ENCODE measurements around the gene CD160.
A peak's percentile ranks its signal among the peaks of the same experiment; 100 is the strongest.
"Not testable (repeated sequence)": the region's sequence is repeated elsewhere in the genome, so short reads cannot be mapped to it uniquely, and the experiment has no call there.

CD160 gene

DNA sequence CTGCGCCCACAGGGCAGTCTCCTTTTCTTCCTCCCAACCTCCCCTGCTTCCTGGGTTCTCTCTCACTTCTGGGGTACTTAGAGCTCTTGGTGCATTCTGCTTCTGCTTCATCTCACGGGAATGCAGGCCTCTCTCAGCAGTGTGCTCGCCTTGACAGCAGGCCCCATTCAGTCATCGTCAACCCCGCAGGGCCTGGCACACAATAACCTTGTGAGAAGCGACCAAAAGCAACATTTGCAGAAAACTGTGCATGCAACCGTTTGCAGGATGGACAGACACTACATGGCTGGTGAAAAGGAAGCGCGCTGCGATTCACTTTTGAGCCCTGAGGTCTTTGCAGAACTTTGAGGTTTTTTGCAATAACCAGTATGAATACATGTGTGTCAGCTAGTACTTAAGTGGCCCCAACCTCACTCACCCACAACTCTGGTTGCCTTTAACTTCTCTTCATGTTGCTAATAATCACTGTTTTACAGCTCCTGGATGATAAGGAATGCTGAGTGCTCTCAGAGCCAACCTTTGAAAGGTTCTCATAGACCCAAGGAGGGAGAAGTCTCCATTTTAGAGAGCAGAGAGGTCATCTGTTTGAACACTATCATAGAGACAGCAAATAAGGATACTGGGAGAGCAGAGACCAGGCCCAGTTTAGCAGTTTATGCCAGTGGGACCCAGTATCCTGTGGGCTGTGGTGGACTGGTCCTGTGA lies 2.5 kb upstream of the CD160 start:
- H3K4me3 ChIP-seq (replicated peaks; ENCODE audit: low read depth, low read length): no peak overlapping the region
- DNase-seq (ENCODE audit: extremely low read depth, insufficient read length): no peak
- H3K36me3 ChIP-seq (ENCODE audit: control insufficient read depth, insufficient read depth, low read length): no peaks in the 10 kb centered on the region
- TF ChIP-seq, protein P1, sequence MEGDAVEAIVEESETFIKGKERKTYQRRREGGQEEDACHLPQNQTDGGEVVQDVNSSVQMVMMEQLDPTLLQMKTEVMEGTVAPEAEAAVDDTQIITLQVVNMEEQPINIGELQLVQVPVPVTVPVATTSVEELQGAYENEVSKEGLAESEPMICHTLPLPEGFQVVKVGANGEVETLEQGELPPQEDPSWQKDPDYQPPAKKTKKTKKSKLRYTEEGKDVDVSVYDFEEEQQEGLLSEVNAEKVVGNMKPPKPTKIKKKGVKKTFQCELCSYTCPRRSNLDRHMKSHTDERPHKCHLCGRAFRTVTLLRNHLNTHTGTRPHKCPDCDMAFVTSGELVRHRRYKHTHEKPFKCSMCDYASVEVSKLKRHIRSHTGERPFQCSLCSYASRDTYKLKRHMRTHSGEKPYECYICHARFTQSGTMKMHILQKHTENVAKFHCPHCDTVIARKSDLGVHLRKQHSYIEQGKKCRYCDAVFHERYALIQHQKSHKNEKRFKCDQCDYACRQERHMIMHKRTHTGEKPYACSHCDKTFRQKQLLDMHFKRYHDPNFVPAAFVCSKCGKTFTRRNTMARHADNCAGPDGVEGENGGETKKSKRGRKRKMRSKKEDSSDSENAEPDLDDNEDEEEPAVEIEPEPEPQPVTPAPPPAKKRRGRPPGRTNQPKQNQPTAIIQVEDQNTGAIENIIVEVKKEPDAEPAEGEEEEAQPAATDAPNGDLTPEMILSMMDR (IDR thresholded peaks at IDR 0.05; ENCODE audit: insufficient read depth, low read length, poor library complexity, severe bottlenecking): no peak
- H3K27me3 ChIP-seq (replicated peaks; ENCODE audit: control insufficient read depth, insufficient read depth, low read length): no peaks in the 10 kb centered on the region

DNA sequence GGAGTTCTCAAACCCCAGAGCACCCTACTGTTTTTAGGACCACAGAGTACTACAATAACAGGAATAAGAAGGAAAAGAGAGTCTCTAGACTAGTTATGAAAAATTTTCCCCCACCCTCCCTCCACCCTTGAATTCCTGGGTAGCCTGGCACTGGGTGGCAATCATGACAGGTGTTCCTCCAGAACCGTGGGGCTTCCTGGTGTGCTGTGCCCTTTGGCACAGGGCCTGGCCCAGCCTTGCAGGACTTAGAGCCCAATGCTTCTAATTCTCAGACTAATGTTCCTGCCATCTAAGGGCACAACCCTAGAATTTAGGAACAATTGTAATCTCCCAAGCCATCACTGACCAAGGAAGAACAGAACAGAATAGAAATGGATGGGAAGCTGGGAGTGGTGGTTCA lies 1.5 kb upstream of the CD160 start:
- no peak overlapping the region for H3K4me3 ChIP-seq (replicated peaks; ENCODE audit: low read depth, low read length)
- H3K27me3 ChIP-seq (replicated peaks; ENCODE audit: control insufficient read depth, insufficient read depth, low read length): no peaks in the 10 kb centered on the region
- TF ChIP-seq, protein P1 (IDR thresholded peaks at IDR 0.05; ENCODE audit: insufficient read depth, low read length, poor library complexity, severe bottlenecking): no peak
- DNase-seq (ENCODE audit: extremely low read depth, insufficient read length): no peak
- no peaks in the 10 kb centered on the region for H3K36me3 ChIP-seq (ENCODE audit: control insufficient read depth, insufficient read depth, low read length)

DNA sequence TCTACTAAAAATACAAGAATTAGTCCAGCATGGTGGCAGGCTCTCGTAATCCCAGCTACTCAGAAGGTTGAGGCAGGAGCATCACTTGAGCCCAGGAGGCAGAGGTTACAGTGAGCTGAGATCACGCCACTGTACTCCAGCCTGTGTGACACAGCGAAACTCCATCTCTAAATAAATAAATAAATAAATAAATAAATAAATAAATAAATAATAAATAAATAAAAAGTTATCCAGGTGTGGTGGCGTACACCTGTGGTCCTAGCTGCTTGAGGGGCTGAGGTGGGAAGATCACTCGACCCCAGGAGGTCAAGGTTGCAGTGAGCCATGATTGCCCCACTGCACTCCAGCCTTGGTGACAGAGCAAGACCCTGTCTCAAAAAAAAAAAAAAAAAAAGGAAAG lies 834 bp upstream of the CD160 start:
- H3K36me3 ChIP-seq (ENCODE audit: control insufficient read depth, insufficient read depth, low read length); H3K27me3 ChIP-seq (replicated peaks; ENCODE audit: control insufficient read depth, insufficient read depth, low read length); H3K4me3 ChIP-seq (replicated peaks; ENCODE audit: low read depth, low read length); DNase-seq (ENCODE audit: extremely low read depth, insufficient read length): not testable (repeated sequence)

DNA sequence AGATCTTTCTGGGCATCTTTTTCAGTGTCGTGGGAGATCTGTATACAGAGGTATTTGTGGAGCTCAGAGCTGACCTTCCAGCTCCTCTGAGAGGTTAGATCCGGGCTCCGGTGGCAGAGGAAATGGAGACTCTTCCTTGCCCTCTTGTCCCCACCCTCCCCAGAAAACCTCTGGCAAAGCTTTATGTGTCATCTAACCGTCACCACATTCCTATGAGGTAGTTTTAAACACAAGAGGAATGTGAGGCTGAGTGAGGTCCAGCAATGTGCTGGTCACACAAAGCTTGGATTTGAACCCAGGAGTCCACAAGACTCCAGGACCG lies 1.2 kb downstream of the CD160 start:
- H3K36me3 ChIP-seq (ENCODE audit: control insufficient read depth, insufficient read depth, low read length): no peaks in the 10 kb centered on the region
- TF ChIP-seq, protein P1 (IDR thresholded peaks at IDR 0.05; ENCODE audit: insufficient read depth, low read length, poor library complexity, severe bottlenecking): no peak
- no peak overlapping the region for H3K4me3 ChIP-seq (replicated peaks; ENCODE audit: low read depth, low read length)
- no peak for DNase-seq (ENCODE audit: extremely low read depth, insufficient read length)
- H3K27me3 ChIP-seq (replicated peaks; ENCODE audit: control insufficient read depth, insufficient read depth, low read length): no peaks in the 10 kb centered on the region

DNA sequence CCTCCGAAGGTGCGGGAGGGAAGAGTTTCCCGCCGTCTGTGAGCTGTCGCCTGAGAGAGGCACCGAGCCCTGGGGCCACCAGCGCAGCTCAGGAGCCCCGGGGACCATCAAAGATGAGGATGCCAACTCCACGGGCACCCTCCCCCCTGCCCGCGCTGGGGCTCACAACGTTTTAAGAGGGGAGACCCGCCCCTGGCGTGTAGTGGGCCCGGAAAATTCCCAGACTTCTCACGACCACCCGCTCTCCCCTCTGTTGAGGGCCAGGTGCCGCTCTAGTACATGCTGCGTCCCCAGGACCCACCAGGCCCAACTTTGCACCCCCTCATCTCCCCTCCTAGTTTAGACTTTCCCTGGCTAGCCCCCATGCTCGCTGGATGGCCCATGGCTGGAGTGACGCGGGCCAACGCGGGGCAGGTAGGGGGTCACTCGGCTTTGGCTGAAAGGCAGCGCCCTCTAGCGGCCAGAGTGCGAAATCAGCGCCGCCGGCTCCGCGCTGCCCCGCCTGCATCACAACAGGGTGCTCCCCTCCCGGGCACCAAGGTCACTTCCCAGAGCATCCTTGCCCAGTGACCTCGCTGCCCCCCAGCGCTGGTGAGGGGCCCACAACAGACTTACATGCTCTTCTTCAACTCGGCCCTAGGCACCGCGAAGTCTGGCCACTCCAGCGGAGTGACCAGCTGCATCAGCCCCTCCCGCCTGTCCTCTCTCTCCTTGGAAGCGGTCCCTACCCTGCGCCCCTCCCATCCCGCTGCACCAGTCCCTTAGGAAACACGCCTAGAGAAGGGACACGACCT lies 1.8 kb downstream of the CD160 start:
- H3K27me3 ChIP-seq (replicated peaks; ENCODE audit: control insufficient read depth, insufficient read depth, low read length): no peaks in the 10 kb centered on the region
- H3K4me3 ChIP-seq (replicated peaks; ENCODE audit: low read depth, low read length): peak overlapping the region; percentile 20
- peak; percentile 70 for DNase-seq (ENCODE audit: extremely low read depth, insufficient read length)
- H3K36me3 ChIP-seq (ENCODE audit: control insufficient read depth, insufficient read depth, low read length): no peaks in the 10 kb centered on the region
- TF ChIP-seq, protein P1 (IDR thresholded peaks at IDR 0.05; ENCODE audit: insufficient read depth, low read length, poor library complexity, severe bottlenecking): peak; percentile 92

DNA sequence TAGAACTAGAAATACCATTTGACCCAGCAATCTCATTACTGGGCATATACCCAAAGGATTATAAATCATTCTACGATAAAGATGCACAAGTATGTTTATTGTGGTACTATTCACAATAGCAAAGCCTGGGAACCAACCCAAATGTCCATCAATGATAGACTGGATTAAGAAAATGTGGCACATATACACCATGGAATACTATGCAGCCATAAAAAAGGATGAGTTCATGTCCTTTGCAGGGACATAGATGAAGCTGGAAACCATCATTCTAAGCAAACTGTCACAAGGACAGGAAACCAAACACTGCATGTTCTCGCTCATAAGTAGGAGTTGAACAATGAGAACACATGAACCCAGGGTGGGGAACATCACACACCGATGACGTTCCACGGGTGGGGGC lies 6.9 kb downstream of the CD160 start:
- H3K4me3 ChIP-seq (replicated peaks; ENCODE audit: low read depth, low read length); H3K27me3 ChIP-seq (replicated peaks; ENCODE audit: control insufficient read depth, insufficient read depth, low read length): not testable (repeated sequence)

More for the DNA sequence above, 6.9 kb downstream of the CD160 start:
- H3K36me3 ChIP-seq (ENCODE audit: control insufficient read depth, insufficient read depth, low read length); DNase-seq (ENCODE audit: extremely low read depth, insufficient read length): not testable (repeated sequence)

All from GM06990 (cell line).